Caco-2 (cell line): ENCODE results near the gene KCTD1. TPM values are rescaled to one million over a fixed set of nuclear protein-coding genes. Genes with fewer than 3 reads are reported as not detected.

Experiments used
- BruUV-seq: library from RNA; stranded (reverse); fragments of 400-500 nt; replicated peaks from 2 replicates; lab custom pipeline; 2021; lab: Mats Ljungman, UMichigan
- CTCF ChIA-PET: fragments of 300-600 bp; sonication (Branson Sonifier 250); formaldehyde crosslinking; loops from one replicate; lab custom pipeline; 2022; ENCODE audit warnings: antibody characterized with exemption; lab: Charles Lee
- POLR2A ChIA-PET: fragments of 300-600 bp; sonication (Branson Sonifier 250); formaldehyde crosslinking; loops from one replicate; lab custom pipeline; 2022; ENCODE audit warnings: antibody characterized with exemption; lab: Charles Lee
- DNase-seq, 2 experiments: peaks; one replicate each; pipeline versions ENCODE4 v3.0.0 to v3.0.0-alpha.2; 2020 to 2022
- H3K27me3 ChIP-seq: replicated peaks from 2 replicates; pipeline ENCODE4 v1.6.0; 2011; ENCODE audit warnings: low read length; ENCODE audit not compliant: control insufficient read depth, insufficient read depth
- H3K36me3 ChIP-seq: 2 replicates; pipeline ENCODE4 v1.5.1; 2011; ENCODE audit warnings: low read length; ENCODE audit not compliant: control insufficient read depth, insufficient read depth
- H3K4me1 ChIP-seq: fragments of 250-450 bp; sonication (Bioruptor Pico); 2 replicates; pipeline ENCODE4 v1.5.1; 2020; ENCODE audit warnings: mild to moderate bottlenecking
- H3K4me3 ChIP-seq: 2 replicates; pipeline ENCODE4 v1.5.1; 2011; ENCODE audit warnings: low read depth, mild to moderate bottlenecking, control low read depth, low read length
- H3K9me3 ChIP-seq: fragments of 250-450 bp; sonication (Bioruptor Pico); 2 replicates; pipeline ENCODE4 v1.5.1; 2020; ENCODE audit warnings: mild to moderate bottlenecking, moderate library complexity
- H3K27ac Mint-ChIP-seq: one replicate; pipeline ENCODE4 v1.8.0; 2022; ENCODE audit warnings: mixed read lengths; ENCODE audit not compliant: unreplicated experiment
- H3K27me3 Mint-ChIP-seq: one replicate; pipeline ENCODE4 v1.8.0; 2022; ENCODE audit warnings: mixed read lengths; ENCODE audit not compliant: insufficient read depth, unreplicated experiment
- H3K36me3 Mint-ChIP-seq: one replicate; pipeline ENCODE4 v1.8.0; 2022; ENCODE audit warnings: mild to moderate bottlenecking, mixed read lengths; ENCODE audit not compliant: insufficient read depth, unreplicated experiment
- H3K4me1 Mint-ChIP-seq: one replicate; pipeline ENCODE4 v1.8.0; 2022; ENCODE audit warnings: low read depth, mixed read lengths; ENCODE audit not compliant: unreplicated experiment
- H3K4me3 Mint-ChIP-seq: one replicate; pipeline ENCODE4 v1.8.0; 2022; ENCODE audit warnings: mild to moderate bottlenecking, moderate library complexity, mixed read lengths; ENCODE audit not compliant: unreplicated experiment
- H3K9me3 Mint-ChIP-seq: one replicate; pipeline ENCODE4 v1.8.0; 2022; ENCODE audit warnings: mixed read lengths; ENCODE audit not compliant: unreplicated experiment
- intact Hi-C: fragments of 100-400 bp; cut with micrococcal nuclease; formaldehyde crosslinking; loops from one replicate; pipeline ENCODE4 v1.10.0; 2022; ENCODE audit not compliant: unreplicated experiment
- total RNA-seq: library from RNA; stranded (reverse); gene quantifications from 2 replicates; pipeline ENCODE4 v1.2.3, GENCODE V29; 2022
- TF ChIP-seq, protein P1 (sequence below), 2 experiments: fragments of 200-600 bp in 1 of 2; IDR thresholded peaks; 1 replicate in 1 of 2; 2 replicates in 1 of 2; pipeline versions ENCODE4 v1.5.1 to v1.8.0; 2011 to 2022; ENCODE audit warnings: antibody characterized with exemption in 1 of 2, control low read depth in 1 of 2, inconsistent platforms in 1 of 2, low read depth in 1 of 2, low read length in 1 of 2, mild to moderate bottlenecking in 1 of 2, moderate library complexity in 1 of 2; ENCODE audit not compliant: insufficient read depth in 1 of 2, severe bottlenecking in 1 of 2, unreplicated experiment in 1 of 2

The KCTD1 gene
- total RNA-seq, 1 experiment from 2014 or later, result 5.7 TPM

DNA sequence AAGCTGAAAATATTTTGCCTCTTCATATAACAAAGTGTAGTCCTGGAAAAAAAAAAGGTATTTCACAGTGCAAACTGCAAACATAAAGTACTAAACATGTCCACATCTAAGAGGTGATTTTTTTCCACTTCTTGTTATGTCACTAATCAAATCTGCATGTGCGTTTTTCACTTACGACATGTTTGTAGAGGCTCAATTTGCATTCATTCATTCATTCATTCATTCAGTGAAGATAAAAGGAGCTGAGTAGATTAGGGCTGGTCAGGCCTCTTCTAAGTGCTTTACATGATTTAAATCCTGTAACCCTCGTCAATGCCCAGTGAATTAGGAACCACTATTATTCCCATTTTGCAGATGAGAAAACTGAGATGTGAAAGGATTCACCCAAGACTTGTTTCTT lies 88.5 kb downstream of the KCTD1 start:
- H3K4me3 ChIP-seq, result no peak overlapping the region
- TF ChIP-seq, protein P1, sequence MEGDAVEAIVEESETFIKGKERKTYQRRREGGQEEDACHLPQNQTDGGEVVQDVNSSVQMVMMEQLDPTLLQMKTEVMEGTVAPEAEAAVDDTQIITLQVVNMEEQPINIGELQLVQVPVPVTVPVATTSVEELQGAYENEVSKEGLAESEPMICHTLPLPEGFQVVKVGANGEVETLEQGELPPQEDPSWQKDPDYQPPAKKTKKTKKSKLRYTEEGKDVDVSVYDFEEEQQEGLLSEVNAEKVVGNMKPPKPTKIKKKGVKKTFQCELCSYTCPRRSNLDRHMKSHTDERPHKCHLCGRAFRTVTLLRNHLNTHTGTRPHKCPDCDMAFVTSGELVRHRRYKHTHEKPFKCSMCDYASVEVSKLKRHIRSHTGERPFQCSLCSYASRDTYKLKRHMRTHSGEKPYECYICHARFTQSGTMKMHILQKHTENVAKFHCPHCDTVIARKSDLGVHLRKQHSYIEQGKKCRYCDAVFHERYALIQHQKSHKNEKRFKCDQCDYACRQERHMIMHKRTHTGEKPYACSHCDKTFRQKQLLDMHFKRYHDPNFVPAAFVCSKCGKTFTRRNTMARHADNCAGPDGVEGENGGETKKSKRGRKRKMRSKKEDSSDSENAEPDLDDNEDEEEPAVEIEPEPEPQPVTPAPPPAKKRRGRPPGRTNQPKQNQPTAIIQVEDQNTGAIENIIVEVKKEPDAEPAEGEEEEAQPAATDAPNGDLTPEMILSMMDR (IDR thresholded peaks at IDR 0.05; ENCODE audit: insufficient read depth in 1 of 2, low read depth in 1 of 2, low read length in 1 of 2, severe bottlenecking in 1 of 2, unreplicated experiment in 1 of 2), result no peak
- H3K4me1 ChIP-seq, result no peaks in the 10 kb centered on the region
- H3K27me3 Mint-ChIP-seq, result no peaks in the 10 kb centered on the region
- BruUV-seq, result no TSS peak
- no peaks in the 10 kb centered on the region for H3K9me3 Mint-ChIP-seq
- H3K9me3 ChIP-seq, result no peaks in the 10 kb centered on the region
- no peaks in the 10 kb centered on the region for H3K36me3 Mint-ChIP-seq
- no peaks in the 10 kb centered on the region for H3K4me1 Mint-ChIP-seq
- no peak for DNase-seq
- H3K36me3 ChIP-seq, result no peaks in the 10 kb centered on the region
- no peaks in the 10 kb centered on the region for H3K27me3 ChIP-seq
- intact Hi-C loops, result loop anchor here (5.0 to 10.0 kb wide), 2 partner anchors 75 to 153 kb away; no protein-coding TSS in a partner anchor
- no peak overlapping the region for H3K4me3 Mint-ChIP-seq
- no peak overlapping the region for H3K27ac Mint-ChIP-seq
- ChIA-PET CTCF (no interaction called here), POLR2A (no interaction called here)

DNA sequence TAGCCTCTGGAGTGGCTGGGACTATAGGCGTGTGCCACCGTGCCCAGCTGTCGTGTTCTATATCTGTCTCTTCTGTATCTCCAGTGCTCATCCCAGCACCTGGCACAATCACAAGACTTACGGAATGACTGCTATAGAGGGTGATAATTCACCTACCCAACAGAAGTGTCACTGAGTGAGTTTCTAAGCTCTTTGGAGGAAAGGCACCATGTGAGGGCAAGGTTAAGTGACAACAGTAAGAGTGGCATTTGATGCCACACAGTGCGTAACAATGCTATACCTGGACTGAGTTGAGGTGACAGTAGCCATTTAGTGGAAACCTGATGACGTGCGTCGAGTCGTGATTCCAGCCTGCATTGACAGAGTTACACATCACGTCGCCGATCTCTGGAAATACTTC lies 89.0 kb downstream of the KCTD1 start:
- no peak overlapping the region for H3K27ac Mint-ChIP-seq
- TF ChIP-seq, protein P1 (IDR thresholded peaks at IDR 0.05; ENCODE audit: insufficient read depth in 1 of 2, low read depth in 1 of 2, low read length in 1 of 2, severe bottlenecking in 1 of 2, unreplicated experiment in 1 of 2), result no peak
- intact Hi-C loops, result loop anchor here (5.0 kb wide), 1 partner anchor 152 kb away; no protein-coding TSS in a partner anchor
- Histone ChIP-seq H3K27me3 (no peaks in the 10 kb centered on the region), H3K4me1 (no peaks in the 10 kb centered on the region), H3K4me3 (no peak overlapping the region), H3K9me3 (no peaks in the 10 kb centered on the region), H3K36me3 (no peaks in the 10 kb centered on the region)
- BruUV-seq, result no TSS peak
- H3K9me3 Mint-ChIP-seq, result no peaks in the 10 kb centered on the region
- H3K4me1 Mint-ChIP-seq, result no peaks in the 10 kb centered on the region
- no peak for DNase-seq
- H3K27me3 Mint-ChIP-seq, result no peaks in the 10 kb centered on the region
- no peak overlapping the region for H3K4me3 Mint-ChIP-seq
- ChIA-PET CTCF (no interaction called here), POLR2A (no interaction called here)
- H3K36me3 Mint-ChIP-seq, result no peaks in the 10 kb centered on the region

DNA sequence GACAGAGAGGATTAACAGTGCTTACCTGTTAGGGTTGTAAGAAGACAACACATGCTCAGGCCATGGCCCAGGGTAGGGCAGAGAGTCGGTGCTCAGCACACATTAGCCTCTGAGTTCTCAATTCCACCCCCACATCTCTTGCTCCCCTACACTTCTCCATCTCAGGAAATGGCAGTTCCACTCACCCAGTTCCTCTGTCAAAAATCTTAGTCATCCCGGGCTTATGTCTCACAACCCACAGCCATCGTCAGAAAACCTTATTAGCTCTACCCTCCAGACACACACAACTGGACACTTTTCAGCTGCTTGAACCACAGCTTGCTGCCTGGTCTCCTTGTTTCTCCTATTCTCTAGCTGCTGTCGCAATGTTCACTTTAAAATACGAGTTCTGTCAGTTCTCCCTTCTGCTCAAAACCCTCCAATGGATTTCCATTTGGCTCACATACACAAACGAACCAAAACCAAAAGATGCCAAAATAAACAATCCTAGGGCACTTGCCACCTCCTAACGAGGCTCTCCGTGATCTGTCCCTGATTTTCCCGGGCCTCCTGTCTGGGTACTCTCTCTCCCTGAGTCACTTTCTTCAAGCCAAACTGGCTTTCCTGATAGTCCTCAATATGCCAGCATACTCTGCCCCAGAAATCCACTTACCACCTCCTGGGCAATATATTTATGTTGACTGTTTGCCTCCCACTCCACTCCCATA lies 89.7 kb downstream of the KCTD1 start:
- no peaks in the 10 kb centered on the region for H3K27me3 Mint-ChIP-seq
- no peaks in the 10 kb centered on the region for H3K36me3 Mint-ChIP-seq
- ChIA-PET POLR2A (no interaction called here), CTCF (no interaction called here)
- H3K4me3 Mint-ChIP-seq, result no peak overlapping the region
- TF ChIP-seq, protein P1 (IDR thresholded peaks at IDR 0.05; ENCODE audit: insufficient read depth in 1 of 2, low read depth in 1 of 2, low read length in 1 of 2, severe bottlenecking in 1 of 2, unreplicated experiment in 1 of 2), result no peak
- no peak overlapping the region for H3K27ac Mint-ChIP-seq
- Histone ChIP-seq H3K9me3 (no peaks in the 10 kb centered on the region), H3K4me3 (no peak overlapping the region), H3K27me3 (no peaks in the 10 kb centered on the region), H3K4me1 (no peaks in the 10 kb centered on the region), H3K36me3 (no peaks in the 10 kb centered on the region)
- no TSS peak for BruUV-seq
- no peak for DNase-seq
- no peaks in the 10 kb centered on the region for H3K9me3 Mint-ChIP-seq
- no peaks in the 10 kb centered on the region for H3K4me1 Mint-ChIP-seq
- intact Hi-C loops, result loop anchor here (5.0 kb wide), 1 partner anchor 151 kb away; no protein-coding TSS in a partner anchor
